GM12878 (cell line): Measurements from ENCODE around the gene MID1. TPM values are rescaled to one million over a fixed set of nuclear protein-coding genes. Genes with fewer than 3 reads are reported as not detected.

Experiments used
- ATAC-seq: fragments of 200-7000 bp; cut with Tn5 transposase; 3 replicates; pipeline ENCODE4 v1.9.1; 2020; ENCODE audit warnings: mild to moderate bottlenecking, moderate library complexity
- BruUV-seq: library from RNA; stranded (reverse); fragments of 400-500 nt; replicated peaks from 2 replicates; lab custom pipeline; 2021; lab: Mats Ljungman, UMichigan
- CTCF ChIA-PET: fragments of 300-600 bp; sonication (Branson Sonifier 250); formaldehyde crosslinking; extraction: SDS; loops from one replicate; lab custom pipeline; 2021; ENCODE audit warnings: inconsistent platforms; lab: Yijun Ruan, JAX
- POLR2A ChIA-PET: fragments of 350-600 bp; formaldehyde crosslinking; extraction: SDS; loops from one replicate; lab custom pipeline; 2021; ENCODE audit warnings: inconsistent platforms; lab: Charles Lee
- RAD21 ChIA-PET: fragments of 300-600 bp; sonication (Branson Sonifier 250); formaldehyde crosslinking; loops from one replicate; lab custom pipeline; 2023; ENCODE audit warnings: antibody characterized with exemption; ENCODE audit not compliant: unreplicated experiment; lab: Charles Lee
- SMC1A ChIA-PET: fragments of 300-600 bp; sonication (Branson Sonifier 250); formaldehyde crosslinking; loops from one replicate; lab custom pipeline; 2023; ENCODE audit not compliant: unreplicated experiment, uncharacterized antibody; lab: Charles Lee
- DNase-seq: peaks from one replicate; pipeline ENCODE4 v3.0.0-alpha.2; 2011; ENCODE audit warnings: low read depth, low spot score
- FAIRE-seq: peaks from 3 replicates; lab custom pipeline; 2011; peaks lifted over from hg19 to GRCh38; lab: Jason Lieb, UNC
- H2AFZ ChIP-seq: 2 replicates; pipeline ENCODE4 v1.6.0; 2011; ENCODE audit warnings: low read depth, low read length, control low read depth; ENCODE audit not compliant: control insufficient read depth
- H3K27ac ChIP-seq: 2 replicates; pipeline ENCODE4 v1.5.1; 2011; ENCODE audit warnings: control low read depth; ENCODE audit not compliant: control insufficient read depth, insufficient read depth
- H3K27me3 ChIP-seq, 2 experiments: replicated peaks in 1 of 2; 2 replicates each; pipeline versions ENCODE4 v1.6.0 to v1.6.1; 2011; ENCODE audit warnings: low read length in 1 of 2; ENCODE audit not compliant: control insufficient read depth in 2 of 2, insufficient read depth in 2 of 2
- H3K36me3 ChIP-seq, 2 experiments: 2 replicates each; pipeline ENCODE4 v1.5.1; 2011; ENCODE audit warnings: low read length in 1 of 2; ENCODE audit not compliant: control insufficient read depth in 2 of 2, insufficient read depth in 2 of 2
- H3K4me1 ChIP-seq: 2 replicates; pipeline ENCODE4 v1.6.1; 2011; ENCODE audit warnings: mild to moderate bottlenecking, low read length, moderate library complexity, mixed read lengths; ENCODE audit not compliant: control insufficient read depth, insufficient read depth
- H3K4me2 ChIP-seq: 2 replicates; pipeline ENCODE4 v1.6.0; 2011; ENCODE audit warnings: control low read depth; ENCODE audit not compliant: control insufficient read depth, insufficient read depth
- H3K4me3 ChIP-seq: fragments of 200-600 bp; sonication (generic); 2 replicates; pipeline ENCODE4 v1.5.1; 2016
- H3K79me2 ChIP-seq: 2 replicates; pipeline ENCODE4 v1.6.0; 2011; ENCODE audit warnings: low read length; ENCODE audit not compliant: control insufficient read depth, insufficient read depth
- H3K9ac ChIP-seq: 2 replicates; pipeline ENCODE4 v1.8.0; 2011; ENCODE audit warnings: low read length, control low read depth, mixed read lengths; ENCODE audit not compliant: control insufficient read depth, insufficient read depth
- H3K9me3 ChIP-seq: replicated peaks from 3 replicates; pipeline ENCODE4 v1.5.1; 2011; ENCODE audit warnings: mild to moderate bottlenecking, low read length; ENCODE audit not compliant: control insufficient read depth, insufficient read depth
- H4K20me1 ChIP-seq: 2 replicates; pipeline ENCODE4 v1.6.0; 2011; ENCODE audit not compliant: control insufficient read depth, insufficient read depth
- ATF3 ChIP-seq: IDR thresholded peaks from 2 replicates; pipeline ENCODE4 v1.6.1; 2011; ENCODE audit warnings: low read depth, mild to moderate bottlenecking, low read length, moderate library complexity, borderline replicate concordance; ENCODE audit errors: extremely low read depth
- EP300 ChIP-seq, 2 experiments: fragments of 150-350 bp in 1 of 2; IDR thresholded peaks; 2 replicates each; pipeline ENCODE4 v1.6.1; 2011 to 2012; ENCODE audit warnings: low read depth in 2 of 2, low read length in 2 of 2, borderline replicate concordance in 1 of 2, improper control_type of control experiment in 1 of 2, inconsistent platforms in 1 of 2; ENCODE audit not compliant: control insufficient read depth in 1 of 2
- KAT2A ChIP-seq: conservative IDR thresholded peaks from 2 replicates; pipeline ENCODE4 v1.6.1; 2011; ENCODE audit warnings: low read depth, low read length; ENCODE audit not compliant: control insufficient read depth
- NFYA ChIP-seq: IDR thresholded peaks from 2 replicates; pipeline ENCODE4 v1.6.1; 2011; ENCODE audit warnings: low read depth, mild to moderate bottlenecking, low read length, improper control_type of control experiment, borderline replicate concordance
- RAD21 ChIP-seq: IDR thresholded peaks from 2 replicates; pipeline ENCODE4 v1.6.1; 2011; ENCODE audit warnings: mild to moderate bottlenecking, low read depth, low read length, moderate library complexity; ENCODE audit not compliant: insufficient read depth
- SP1 ChIP-seq: IDR thresholded peaks from one replicate; pipeline ENCODE4 v1.6.1; 2011; ENCODE audit warnings: low read depth, low read length
- ZBTB11 ChIP-seq: fragments of 450-650 bp; formaldehyde crosslinking; IDR thresholded peaks from 2 replicates; pipeline ENCODE4 v1.5.0; 2022; ENCODE audit warnings: mild to moderate bottlenecking, missing genetic modification characterization
- ZNF207 ChIP-seq: fragments of 450-650 bp; IDR thresholded peaks from 2 replicates; pipeline ENCODE4 v1.6.1; 2014; ENCODE audit warnings: antibody characterized with exemption, mild to moderate bottlenecking, borderline replicate concordance
- WGBS: methylation state at CpG from one replicate; pipeline ENCODE4 v1.1.6; 2016; ENCODE audit warnings: low lambda C conversion rate; ENCODE audit not compliant: insufficient replicate concordance, insufficient coverage; ENCODE audit errors: missing lambda C conversion rate; 5-methylcytosine and 5-hydroxymethylcytosine counted together
- in situ Hi-C: fragments of 300-500 bp; cut with MboI; formaldehyde crosslinking; loops from 9 replicates; pipeline ENCODE4 v1.14.3; 2018; ENCODE audit warnings: mixed read lengths
- intact Hi-C: fragments of 100-400 bp; cut with micrococcal nuclease; formaldehyde crosslinking; loops from one replicate; pipeline ENCODE4 v1.14.2; 2022; ENCODE audit not compliant: unreplicated experiment
- polyA plus RNA-seq, 11 experiments: library from polyadenylated mRNA; depleted of rRNA in 4 of 11; unstranded in 6 of 11; stranded (reverse) in 5 of 11; fragments of >200 nt; fragmentation: Nextera tagmentation in 4 of 11; fragmentation: Illumina TruSeq in 1 of 11; extraction: Ambion mirVana in 4 of 11; extraction: Trizol in 1 of 11; gene quantifications; 1 replicate in 1 of 11; 2 replicates in 10 of 11; pipeline versions ENCODE4 v1.2.1 to v1.2.3, GENCODE V29; 2011 to 2016; ENCODE audit warnings: inconsistent platforms in 2 of 11, missing spikeins in 2 of 11, low read depth in 1 of 11
- total RNA-seq, 4 experiments: library from RNA; depleted of rRNA in 3 of 4; stranded (reverse); fragments of >200 nt in 3 of 4; fragmentation: Illumina TruSeq in 1 of 4; extraction: Trizol in 1 of 4; gene quantifications; 2 replicates each; pipeline versions ENCODE4 v1.2.1 to v1.2.3, GENCODE V29; 2013 to 2021

MID1 gene
- total and polyA plus RNA-seq, 10 of the 15 experiments (the other 5 are each of a cell fraction or from before 2014, with no cell fraction given), result 0.04 to 0.51 (median 0.14) TPM; not detected in 1

GRCh38 chrX:10628906-10629305 lies 8.5 kb upstream of the MID1 start (continued):
- TF ChIP-seq EP300 (IDR thresholded peaks at IDR 0.05; ENCODE audit: borderline replicate concordance in 1 of 2, control insufficient read depth in 1 of 2, low read depth in 2 of 2, low read length in 2 of 2) (no peak), ATF3 (no peak)
- TF ChIP-seq, all 136 proteins: peak for 0

GRCh38 chrX:10622197-10622596 lies 1.8 kb upstream of the MID1 start:
- CTCF ChIA-PET, result no interaction called here
- POLR2A ChIA-PET, result no interaction called here
- RAD21 ChIA-PET, result no interaction called here
- H2AFZ ChIP-seq, result no peak overlapping the region
- no peaks in the 10 kb centered on the region for H3K4me1 ChIP-seq
- no TSS peak for BruUV-seq
- WGBS, result 12% methylated on average over 3 of the region's 3 CpGs
- no peaks in the 10 kb centered on the region for H3K79me2 ChIP-seq
- H3K27me3 ChIP-seq, result peaks cover 0 to 5% of the 10 kb centered on the region in 2 experiments
- no peak for ATAC-seq
- no peak overlapping the region for H3K4me2 ChIP-seq
- no peaks in the 10 kb centered on the region for H3K9me3 ChIP-seq
- no peak for DNase-seq
- no peak for FAIRE-seq
- in situ Hi-C loops (loop anchor here (25.0 kb wide), 1 partner anchor 635 kb away; no protein-coding TSS in a partner anchor), intact Hi-C loops (no loop called here)
- TF ChIP-seq KAT2A (no peak), NFYA (no peak), SP1 (no peak), ZBTB11 (CRISPR knock-in tag) (no peak), RAD21 (no peak), ZNF207 (no peak)
- H3K4me3 ChIP-seq, result no peak overlapping the region
- no peaks in the 10 kb centered on the region for H3K36me3 ChIP-seq
- SMC1A ChIA-PET, result interaction anchor here (2.1 kb wide), 1 partner anchor 432 kb away, joined by 7 read pairs; no protein-coding TSS in a partner anchor
- H3K9ac ChIP-seq, result no peak overlapping the region
- no peak overlapping the region for H3K27ac ChIP-seq
- no peaks in the 10 kb centered on the region for H4K20me1 ChIP-seq
